Neural cell (in vitro differentiated cells): ENCODE results near the gene URB1.

Source experiments
- CTCF ChIP-seq: fragments of 450-650 bp; IDR thresholded peaks from 2 replicates; pipeline ENCODE4 v1.5.1; 2014; ENCODE audit warnings: antibody characterized with exemption, mild to moderate bottlenecking, moderate library complexity; ENCODE audit not compliant: poor library complexity, severe bottlenecking
- SMC3 ChIP-seq: fragments of 450-650 bp; conservative IDR thresholded peaks from 2 replicates; pipeline ENCODE4 v1.6.1; 2014; ENCODE audit warnings: antibody characterized with exemption, mild to moderate bottlenecking, moderate library complexity; ENCODE audit not compliant: poor library complexity

GRCh38 chr21:32360401-32360975 lies 32.3 kb downstream of the URB1 start:
- TF ChIP-seq SMC3 (no peak), CTCF (no peak)
